Mucosa of descending colon (tissue), 3 donors: ENCODE data around the gene CAPN15. TPM values are rescaled to one million over a fixed set of nuclear protein-coding genes. Genes with fewer than 3 reads are reported as not detected.

Experiments used
- ATAC-seq: fragments of 200-7000 bp; cut with Tn5 transposase; one replicate; pipeline ENCODE4 v1.9.1; 2020; ENCODE audit warnings: mild to moderate bottlenecking, moderate library complexity
- DNase-seq, 3 donors: peaks; one replicate each; pipeline ENCODE4 v3.0.0-alpha.2; 2020
- H3K36me3 ChIP-seq: fragments of 200-600 bp; one replicate; pipeline ENCODE4 v1.8.0; 2021; ENCODE audit warnings: low read depth, mild to moderate bottlenecking
- H3K4me1 ChIP-seq: fragments of 200-600 bp; one replicate; pipeline ENCODE4 v1.8.0; 2021; ENCODE audit warnings: low read depth, mild to moderate bottlenecking
- H3K4me3 ChIP-seq: fragments of 200-600 bp; one replicate; pipeline ENCODE4 v1.8.0; 2021; ENCODE audit warnings: mild to moderate bottlenecking
- H3K9me3 ChIP-seq: fragments of 200-600 bp; one replicate; pipeline ENCODE4 v1.8.0; 2021; ENCODE audit warnings: mild to moderate bottlenecking
- intact Hi-C, 2 donors: fragments of 100-400 bp; cut with DNase I in 1 of 2; cut with micrococcal nuclease in 1 of 2; formaldehyde crosslinking; loops; one replicate each; pipeline versions ENCODE4 v1.11.0 to v1.11.1; 2022; cut with DNase I, micrococcal nuclease
- total RNA-seq, 3 donors: library from RNA; stranded (reverse); fragmentation: NEBNext Ultra II Directional in 2 of 3; extraction: Animal tissue kit (Norgen Biotek cat#: 25700) in 2 of 3; gene quantifications; one replicate each; pipeline versions ENCODE4 v1.2.1 to v1.2.4, GENCODE V29; 2021 to 2023
- TF ChIP-seq, protein P1 (sequence below): fragments of 200-600 bp; IDR thresholded peaks from one replicate; pipeline ENCODE4 v1.8.0; 2022; ENCODE audit warnings: antibody characterized with exemption, mild to moderate bottlenecking
- donor health status: DM: no; HTN: no; CAD: no; lungs with moderate emphysema.
- donor health status: DM: no; HTN: no; CAD: no.
- donor health status: DM: no; HTN: yes; CAD: no.

CAPN15 gene
- total RNA-seq, 3 donors from 2014 or later = 73.5 to 110 (median 109) TPM

DNA sequence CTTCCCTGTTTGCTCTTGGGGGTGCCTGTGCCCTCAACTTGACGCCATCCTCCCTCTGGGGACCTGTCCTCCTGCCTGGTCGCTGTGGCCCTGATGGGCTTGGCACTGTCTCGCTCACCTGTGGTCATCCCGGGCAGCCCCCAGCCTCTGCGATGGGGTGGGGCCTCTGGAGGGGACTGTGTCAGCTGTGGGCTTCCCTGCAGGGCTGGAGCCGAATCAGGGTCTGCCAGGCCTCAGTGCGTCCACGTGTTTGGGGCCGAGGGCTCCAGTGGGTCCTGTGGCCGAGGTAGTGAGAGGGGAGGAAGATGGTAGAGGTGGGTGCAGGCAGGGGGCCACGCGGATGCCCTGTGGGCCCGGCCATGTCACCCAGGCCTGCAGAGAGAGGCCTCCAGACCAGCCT, 50.3 kb downstream of the CAPN15 start:
- no peak overlapping the region for H3K4me3 ChIP-seq
- no peaks in the 10 kb centered on the region for H3K9me3 ChIP-seq
- H3K4me1 ChIP-seq = no peaks in the 10 kb centered on the region
- H3K36me3 ChIP-seq = no peaks in the 10 kb centered on the region
- TF ChIP-seq, protein P1, sequence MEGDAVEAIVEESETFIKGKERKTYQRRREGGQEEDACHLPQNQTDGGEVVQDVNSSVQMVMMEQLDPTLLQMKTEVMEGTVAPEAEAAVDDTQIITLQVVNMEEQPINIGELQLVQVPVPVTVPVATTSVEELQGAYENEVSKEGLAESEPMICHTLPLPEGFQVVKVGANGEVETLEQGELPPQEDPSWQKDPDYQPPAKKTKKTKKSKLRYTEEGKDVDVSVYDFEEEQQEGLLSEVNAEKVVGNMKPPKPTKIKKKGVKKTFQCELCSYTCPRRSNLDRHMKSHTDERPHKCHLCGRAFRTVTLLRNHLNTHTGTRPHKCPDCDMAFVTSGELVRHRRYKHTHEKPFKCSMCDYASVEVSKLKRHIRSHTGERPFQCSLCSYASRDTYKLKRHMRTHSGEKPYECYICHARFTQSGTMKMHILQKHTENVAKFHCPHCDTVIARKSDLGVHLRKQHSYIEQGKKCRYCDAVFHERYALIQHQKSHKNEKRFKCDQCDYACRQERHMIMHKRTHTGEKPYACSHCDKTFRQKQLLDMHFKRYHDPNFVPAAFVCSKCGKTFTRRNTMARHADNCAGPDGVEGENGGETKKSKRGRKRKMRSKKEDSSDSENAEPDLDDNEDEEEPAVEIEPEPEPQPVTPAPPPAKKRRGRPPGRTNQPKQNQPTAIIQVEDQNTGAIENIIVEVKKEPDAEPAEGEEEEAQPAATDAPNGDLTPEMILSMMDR = no peak
- intact Hi-C loops = loop anchor here (10.0 kb wide), 1 partner anchor 87 kb away; the partner anchor contains the start of gene RHOT2 (in 2 of the 2)
- no peak for DNase-seq
- no peak for ATAC-seq

DNA sequence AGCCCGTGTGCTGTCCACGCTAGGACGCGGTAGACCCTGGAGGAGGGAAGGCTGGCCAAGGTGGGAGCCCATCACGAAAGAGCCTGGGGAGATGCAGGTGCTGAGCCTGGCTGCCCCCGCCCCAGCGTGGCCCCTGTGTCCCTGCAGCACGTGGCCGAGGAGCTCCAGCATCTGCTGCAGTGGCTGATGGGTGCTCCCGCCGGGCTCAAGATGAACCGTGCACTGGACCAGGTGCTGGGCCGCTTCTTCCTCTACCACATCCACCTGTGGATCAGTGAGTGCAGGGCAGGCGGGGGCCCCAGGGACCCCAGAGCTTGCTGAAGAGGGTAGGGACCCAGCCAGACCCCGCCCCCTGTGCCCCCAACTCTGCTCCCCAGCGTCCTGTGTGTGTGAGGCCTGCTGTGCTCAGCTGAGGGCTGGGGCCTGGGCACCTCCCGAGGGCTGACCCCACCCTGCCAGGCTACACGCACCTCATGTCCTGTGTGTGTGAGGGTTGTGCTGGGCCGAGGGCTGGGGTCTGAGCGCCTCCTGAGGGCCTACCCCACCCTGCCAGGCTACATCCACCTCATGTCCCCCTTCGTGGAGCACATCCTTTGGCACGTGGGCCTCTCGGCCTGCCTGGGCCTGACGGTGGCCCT, 50.8 kb downstream of the CAPN15 start:
- no peak overlapping the region for H3K4me3 ChIP-seq
- TF ChIP-seq, protein P1 = no peak

DNA sequence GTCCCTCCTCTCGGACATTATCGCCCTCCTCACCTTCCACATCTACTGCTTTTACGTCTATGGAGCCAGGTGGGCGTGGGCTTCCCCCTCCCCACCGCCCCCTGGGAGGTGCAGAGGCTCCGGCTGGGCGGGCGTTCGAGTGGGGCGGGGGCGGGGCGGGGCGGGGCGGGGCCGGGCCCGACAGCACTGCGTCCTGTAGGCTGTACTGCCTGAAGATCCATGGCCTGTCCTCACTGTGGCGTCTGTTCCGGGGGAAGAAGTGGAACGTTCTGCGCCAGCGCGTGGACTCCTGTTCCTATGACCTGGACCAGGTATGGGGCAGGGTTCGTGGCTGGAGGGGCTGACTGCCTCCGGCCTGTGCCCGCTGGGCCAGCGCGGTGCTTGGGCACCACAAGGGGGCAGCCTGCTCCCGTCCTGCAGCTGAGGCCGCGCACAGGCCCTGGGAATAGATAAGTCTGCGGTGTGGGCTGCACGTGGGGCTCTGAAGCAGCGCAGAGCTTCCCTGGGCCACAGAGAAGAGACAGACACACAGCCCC, 51.4 kb downstream of the CAPN15 start:
- no peaks in the 10 kb centered on the region for H3K36me3 ChIP-seq
- H3K4me3 ChIP-seq = no peak overlapping the region
- no peaks in the 10 kb centered on the region for H3K4me1 ChIP-seq
- TF ChIP-seq, protein P1 = peak; percentile 81
- H3K9me3 ChIP-seq = no peaks in the 10 kb centered on the region
- intact Hi-C loops = loop anchor here (10.0 kb wide), 1 partner anchor 86 kb away; the partner anchor contains the start of gene RHOT2 (in 2 of the 2)
- peak in 2 of 3 donors; percentile 81 to 87 for DNase-seq
- ATAC-seq = peak; percentile 93

More for the DNA sequence above, 50.8 kb downstream of the CAPN15 start:
- ATAC-seq (peak; percentile 3), DNase-seq (no peak)
- intact Hi-C loops = loop anchor here (10.0 kb wide), 1 partner anchor 86 kb away; the partner anchor contains the start of gene RHOT2 (in 2 of the 2)
- no peaks in the 10 kb centered on the region for H3K36me3 ChIP-seq
- H3K4me1 ChIP-seq = no peaks in the 10 kb centered on the region
- H3K9me3 ChIP-seq = no peaks in the 10 kb centered on the region

DNA sequence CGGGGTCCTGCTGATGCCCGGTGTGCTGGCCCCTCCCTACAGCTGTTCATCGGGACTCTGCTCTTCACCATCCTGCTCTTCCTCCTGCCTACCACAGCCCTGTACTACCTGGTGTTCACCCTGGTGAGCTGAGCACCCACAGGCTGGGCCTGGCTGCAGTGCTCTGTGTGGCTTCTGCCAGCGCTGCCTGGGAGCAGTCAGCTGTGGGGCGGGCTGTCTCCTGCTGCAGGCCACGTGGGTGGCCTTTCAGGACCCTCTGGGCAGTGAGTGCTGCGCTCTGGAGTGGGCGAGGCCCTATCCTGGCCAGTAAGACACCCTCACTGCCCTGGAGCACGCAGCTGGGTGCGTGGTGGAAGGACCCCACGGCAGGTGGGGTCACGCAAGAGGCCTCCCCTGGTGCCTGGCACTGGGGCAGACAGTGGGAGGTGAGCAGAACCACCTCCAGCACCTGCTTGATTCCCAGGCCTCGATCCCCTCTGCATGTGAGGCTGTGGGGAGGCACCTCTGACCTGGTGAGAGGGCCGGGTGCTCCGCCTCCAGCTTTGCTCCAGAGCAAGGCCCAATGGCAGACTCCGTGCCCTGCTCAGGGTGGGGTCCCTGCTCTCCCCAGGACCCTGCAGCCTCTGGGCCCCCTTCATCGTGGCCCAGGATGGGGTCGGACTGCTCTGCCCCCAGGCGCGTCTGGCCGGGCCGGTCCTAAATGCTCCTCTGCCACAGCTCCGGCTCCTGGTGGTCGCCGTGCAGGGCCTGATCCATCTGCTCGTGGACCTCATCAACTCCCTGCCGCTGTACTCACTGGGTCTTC, 52.8 kb downstream of the CAPN15 start:
- Histone ChIP-seq H3K4me1 (no peaks in the 10 kb centered on the region), H3K9me3 (no peaks in the 10 kb centered on the region), H3K36me3 (no peaks in the 10 kb centered on the region), H3K4me3 (no peak overlapping the region)
- TF ChIP-seq, protein P1 = no peak
- intact Hi-C loops = no loop called here
- no peak for DNase-seq
- no peak for ATAC-seq

DNA sequence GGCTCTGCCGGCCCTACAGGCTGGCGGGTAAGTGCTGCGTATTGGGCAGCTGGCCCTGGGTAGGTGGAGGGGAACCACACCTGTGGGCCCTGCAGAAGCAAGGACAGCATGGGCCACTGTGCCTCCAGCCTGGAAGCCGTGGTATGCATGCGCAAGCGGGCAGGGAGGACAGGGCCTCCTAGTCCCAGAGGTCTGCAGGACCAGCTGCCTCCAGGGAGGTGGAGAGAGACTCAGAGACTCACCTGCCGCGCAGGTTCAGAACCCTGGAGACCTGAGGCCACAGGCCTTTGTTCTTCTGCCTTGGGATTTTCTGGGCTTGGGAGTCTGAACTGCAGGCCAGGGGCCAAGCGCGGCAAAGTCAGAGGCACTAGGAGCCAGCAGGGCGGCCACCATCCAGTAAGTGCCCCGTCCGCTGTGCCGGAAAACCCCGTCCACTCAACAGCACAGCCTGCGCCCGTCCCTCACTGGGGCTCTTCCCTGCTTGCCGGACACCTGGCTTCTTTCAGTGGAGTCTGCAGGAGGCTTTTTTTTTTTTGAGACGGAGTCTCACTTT, 53.5 kb downstream of the CAPN15 start:
- H3K9me3 ChIP-seq = no peaks in the 10 kb centered on the region
- intact Hi-C loops = no loop called here
- H3K4me1 ChIP-seq = no peaks in the 10 kb centered on the region
- TF ChIP-seq, protein P1 = no peak
- no peak overlapping the region for H3K4me3 ChIP-seq
- DNase-seq (no peak), ATAC-seq (no peak)
- H3K36me3 ChIP-seq = no peaks in the 10 kb centered on the region
